H9 (cell line): ENCODE measurements around the gene SH2D3C. TPM values are rescaled to one million over a fixed set of nuclear protein-coding genes. Genes with fewer than 3 reads are reported as not detected.

Experiments used
- DNase-seq: peaks from one replicate; pipeline ENCODE4 v3.0.0-alpha.2; 2017
- H2AFZ ChIP-seq: one replicate; pipeline ENCODE4 v1.6.1; 2013; ENCODE audit warnings: mild to moderate bottlenecking, low read length, control low read depth, moderate library complexity
- H2AK5ac ChIP-seq: 2 replicates; pipeline ENCODE4 v1.6.1; 2013; ENCODE audit warnings: low read length, control low read depth, mixed read lengths; ENCODE audit not compliant: insufficient read length
- H2BK120ac ChIP-seq: one replicate; pipeline ENCODE4 v1.6.1; 2013; ENCODE audit warnings: low read depth, mild to moderate bottlenecking, low read length, control low read depth, inconsistent platforms; ENCODE audit not compliant: poor library complexity, severe bottlenecking
- H2BK12ac ChIP-seq: 2 replicates; pipeline ENCODE4 v1.6.1; 2013; ENCODE audit warnings: low read length, control low read depth, mixed read lengths, low read depth; ENCODE audit not compliant: insufficient read length
- H2BK15ac ChIP-seq: 2 replicates; pipeline ENCODE4 v1.6.1; 2013; ENCODE audit warnings: low read depth, low read length, control low read depth
- H2BK20ac ChIP-seq: one replicate; pipeline ENCODE4 v1.6.1; 2013; ENCODE audit warnings: low read depth, mild to moderate bottlenecking, low read length, control low read depth, inconsistent platforms; ENCODE audit not compliant: poor library complexity, severe bottlenecking
- H2BK5ac ChIP-seq: 2 replicates; pipeline ENCODE4 v1.6.1; 2013; ENCODE audit warnings: low read length, control low read depth, mixed read lengths; ENCODE audit not compliant: insufficient read length
- H3K14ac ChIP-seq: 2 replicates; pipeline ENCODE4 v1.6.1; 2013; ENCODE audit warnings: low read length, control low read depth; ENCODE audit not compliant: insufficient read depth
- H3K18ac ChIP-seq: 2 replicates; pipeline ENCODE4 v1.6.1; 2013; ENCODE audit warnings: low read depth, mild to moderate bottlenecking, mixed read lengths, low read length, control low read depth; ENCODE audit not compliant: insufficient read length
- H3K23ac ChIP-seq: 2 replicates; pipeline ENCODE4 v1.6.1; 2013; ENCODE audit warnings: low read length, control low read depth, mixed read lengths, low read depth; ENCODE audit not compliant: insufficient read length
- H3K23me2 ChIP-seq: 2 replicates; pipeline ENCODE4 v1.6.1; 2013; ENCODE audit warnings: low read depth, mild to moderate bottlenecking, mixed read lengths, low read length, control low read depth; ENCODE audit not compliant: insufficient read length, poor library complexity, severe bottlenecking
- H3K27ac ChIP-seq: 2 replicates; pipeline ENCODE4 v1.5.1; 2013; ENCODE audit warnings: low read length, control low read depth, mixed read lengths, low read depth; ENCODE audit not compliant: insufficient read length
- H3K27me3 ChIP-seq: 2 replicates; pipeline ENCODE4 v1.6.1; 2013; ENCODE audit warnings: low read length, control low read depth, inconsistent platforms; ENCODE audit not compliant: insufficient read depth
- H3K4ac ChIP-seq: 2 replicates; pipeline ENCODE4 v1.6.1; 2013; ENCODE audit warnings: low read depth, mild to moderate bottlenecking, control low read depth, inconsistent platforms, low read length, moderate library complexity
- H3K4me1 ChIP-seq: 2 replicates; pipeline ENCODE4 v1.6.1; 2013; ENCODE audit warnings: low read length, control low read depth, inconsistent platforms; ENCODE audit not compliant: insufficient read depth
- H3K4me2 ChIP-seq: 2 replicates; pipeline ENCODE4 v1.6.1; 2013; ENCODE audit warnings: low read length, control low read depth, mixed read lengths; ENCODE audit not compliant: insufficient read length, insufficient read depth
- H3K56ac ChIP-seq: 2 replicates; pipeline ENCODE4 v1.6.1; 2013; ENCODE audit warnings: low read depth, mild to moderate bottlenecking, mixed read lengths, low read length, control low read depth; ENCODE audit not compliant: insufficient read length
- H3K79me1 ChIP-seq: 2 replicates; pipeline ENCODE4 v1.6.1; 2013; ENCODE audit warnings: low read depth, mild to moderate bottlenecking, moderate library complexity, low read length, control low read depth, inconsistent platforms; ENCODE audit not compliant: insufficient read depth, poor library complexity, severe bottlenecking
- H3K79me2 ChIP-seq: 2 replicates; pipeline ENCODE4 v1.6.1; 2013; ENCODE audit warnings: low read length, control low read depth, inconsistent platforms; ENCODE audit not compliant: insufficient read depth
- H3K9ac ChIP-seq: 2 replicates; pipeline ENCODE4 v1.6.1; 2013; ENCODE audit warnings: low read length, control low read depth, mixed read lengths; ENCODE audit not compliant: insufficient read length; ENCODE audit errors: extremely low read depth
- H3K9me3 ChIP-seq: one replicate; pipeline ENCODE4 v1.6.1; 2013; ENCODE audit warnings: low read depth, low read length, inconsistent platforms; ENCODE audit not compliant: control insufficient read depth
- H3T11ph ChIP-seq: one replicate; pipeline ENCODE4 v1.6.1; 2013; ENCODE audit warnings: mild to moderate bottlenecking, low read length, control low read depth, inconsistent platforms
- H4K20me1 ChIP-seq: one replicate; pipeline ENCODE4 v1.6.1; 2013; ENCODE audit not compliant: control insufficient read depth, insufficient read length, insufficient read depth
- H4K5ac ChIP-seq: 2 replicates; pipeline ENCODE4 v1.6.1; 2013; ENCODE audit warnings: low read depth, mild to moderate bottlenecking, mixed read lengths, low read length, control low read depth; ENCODE audit not compliant: insufficient read length
- H4K8ac ChIP-seq: replicated peaks from 2 replicates; pipeline ENCODE4 v1.6.1; 2013; ENCODE audit warnings: low read length, control low read depth, mixed read lengths, low read depth; ENCODE audit not compliant: insufficient read length
- H4K91ac ChIP-seq: 2 replicates; pipeline ENCODE4 v1.6.1; 2013; ENCODE audit warnings: low read depth, mild to moderate bottlenecking, moderate library complexity, mixed read lengths, low read length, control low read depth; ENCODE audit not compliant: insufficient read length
- H3K27ac Mint-ChIP-seq, 3 experiments: 2 replicates in 2 of 3; 3 replicates in 1 of 3; pipeline ENCODE4 v1.8.0; 2020 to 2021; ENCODE audit warnings: mixed read lengths in 3 of 3, mild to moderate bottlenecking in 1 of 3, moderate library complexity in 1 of 3
- H3K27me3 Mint-ChIP-seq: 2 replicates; pipeline ENCODE4 v1.8.0; 2021; ENCODE audit warnings: low read depth, mild to moderate bottlenecking, moderate library complexity, mixed read lengths
- H3K36me3 Mint-ChIP-seq, 3 experiments: 2 replicates in 2 of 3; 3 replicates in 1 of 3; pipeline ENCODE4 v1.8.0; 2020 to 2021; ENCODE audit warnings: low read depth in 3 of 3, mixed read lengths in 3 of 3; ENCODE audit not compliant: insufficient read depth in 1 of 3
- H3K4me1 Mint-ChIP-seq, 2 experiments: 2 replicates each; pipeline ENCODE4 v1.8.0; 2020; ENCODE audit warnings: mixed read lengths in 2 of 2
- H3K4me3 Mint-ChIP-seq, 2 experiments: 2 replicates in 1 of 2; 3 replicates in 1 of 2; pipeline ENCODE4 v1.8.0; 2020 to 2021; ENCODE audit warnings: mild to moderate bottlenecking in 2 of 2, mixed read lengths in 2 of 2, moderate library complexity in 1 of 2
- H3K9me3 Mint-ChIP-seq, 2 experiments: 2 replicates in 1 of 2; 3 replicates in 1 of 2; pipeline ENCODE4 v1.8.0; 2020; ENCODE audit warnings: mild to moderate bottlenecking in 2 of 2, mixed read lengths in 2 of 2, moderate library complexity in 1 of 2
- CTCF ChIP-seq: fragments of 200-600 bp; sonication (generic); conservative IDR thresholded peaks from 3 replicates; pipeline ENCODE4 v1.8.0; 2021; ENCODE audit warnings: antibody characterized with exemption, mild to moderate bottlenecking
- WGBS: extraction: QIAGEN DNeasy Blood & Tissue Kit; methylation state at CpG from one replicate; pipeline ENCODE4 v1.1.7; 2013; ENCODE audit warnings: missing lambda C conversion rate, low lambda C conversion rate, mixed read lengths; ENCODE audit not compliant: insufficient read length; ENCODE audit errors: extremely low coverage; 5-methylcytosine and 5-hydroxymethylcytosine counted together
- total RNA-seq: library from RNA; stranded (reverse); gene quantifications from 2 replicates; pipeline ENCODE4 v1.2.1, GENCODE V29; 2021

Gene SH2D3C
- total RNA-seq, 1 experiment from 2014 or later: 1.7 TPM

- no peak overlapping the region for H2AK5ac ChIP-seq
- WGBS: no CpG with 5 or more reads among the region's 11 CpGs
- no peak overlapping the region for H3K4ac ChIP-seq
- H4K91ac ChIP-seq: no peak overlapping the region
- H3K9ac ChIP-seq: no peak overlapping the region
- no peak overlapping the region for H2BK15ac ChIP-seq
- no peak overlapping the region for H2BK12ac ChIP-seq
- H3K9me3 ChIP-seq: no peaks in the 10 kb centered on the region
- H3T11ph ChIP-seq: no peak overlapping the region
- no peaks in the 10 kb centered on the region for H3K79me2 ChIP-seq
- no peak overlapping the region for H3K23ac ChIP-seq
- H3K4me2 ChIP-seq: no peak overlapping the region
- H4K8ac ChIP-seq: no peak overlapping the region
- peak overlapping the region in 2 of 3 experiments; percentile 40 to 88; a peak in 2 of 7 replicates for H3K27ac Mint-ChIP-seq
- H3K14ac ChIP-seq: no peak overlapping the region
- no peaks in the 10 kb centered on the region; a peak in 1 of 7 replicates for H3K36me3 Mint-ChIP-seq
- H2BK5ac ChIP-seq: no peak overlapping the region
- no peak overlapping the region for H2AFZ ChIP-seq
- H3K27ac ChIP-seq: no peak overlapping the region
- no peak overlapping the region; a peak in 2 of 5 replicates for H3K4me3 Mint-ChIP-seq
- H2BK20ac ChIP-seq: no peak overlapping the region
- no peak overlapping the region for H4K5ac ChIP-seq
- peaks cover 25 to 35% of the 10 kb centered on the region in 2 experiments for H3K4me1 Mint-ChIP-seq
- H4K20me1 ChIP-seq: no peaks in the 10 kb centered on the region
- DNase-seq: peak; percentile 63
- no peak overlapping the region for H3K18ac ChIP-seq
- H3K23me2 ChIP-seq: peaks cover 13% of the 10 kb centered on the region
- H3K79me1 ChIP-seq: no peaks in the 10 kb centered on the region
- no peaks in the 10 kb centered on the region for H3K27me3 ChIP-seq
- no peaks in the 10 kb centered on the region; the same call in 1 of the 2 replicates for H3K4me1 ChIP-seq
- peaks cover 10% of the 10 kb centered on the region for H3K27me3 Mint-ChIP-seq
- H3K9me3 Mint-ChIP-seq: peaks cover 0 to 2% of the 10 kb centered on the region in 2 experiments; a peak in 1 of 5 replicates
- H2BK120ac ChIP-seq: no peak overlapping the region
- no peak overlapping the region for H3K56ac ChIP-seq
- peak; percentile 39; the same call in 2 of the 3 replicates for TF ChIP-seq CTCF
Observed at GRCh38 chr9:127711831-127712274, 66.6 kb downstream of the SH2D3C start.
